ENCODE measurements around the gene RASD2.

RASD2 gene

GRCh38 chr22:35518811-35519210, 21.8 kb upstream of the RASD2 start:
- no peak for DNase-seq (ENCODE audit: low read depth in 2 of 2)

GRCh38 chr22:35519306-35520000, 21.2 kb upstream of the RASD2 start:
- no peak for DNase-seq (ENCODE audit: low read depth in 2 of 2)

- no peak for DNase-seq (ENCODE audit: low read depth in 2 of 2)
Measured at GRCh38 chr22:35521358-35522224, 19.0 kb upstream of the RASD2 start.

- no peak for DNase-seq (ENCODE audit: low read depth in 2 of 2)
Measured at GRCh38 chr22:35522225-35523149, 18.1 kb upstream of the RASD2 start.

- DNase-seq (ENCODE audit: low read depth in 2 of 2), result no peak
Measured at GRCh38 chr22:35523167-35523947, 17.3 kb upstream of the RASD2 start.

- no peak for DNase-seq (ENCODE audit: low read depth in 2 of 2)
Measured at GRCh38 chr22:35524966-35525686, 15.5 kb upstream of the RASD2 start.

- no peak for DNase-seq (ENCODE audit: low read depth in 2 of 2)
Measured at GRCh38 chr22:35525687-35526332, 14.8 kb upstream of the RASD2 start.

GRCh38 chr22:35526333-35526979, 14.2 kb upstream of the RASD2 start:
- no peak for DNase-seq (ENCODE audit: low read depth in 2 of 2)

- no peak for DNase-seq (ENCODE audit: low read depth in 2 of 2)
Measured at GRCh38 chr22:35528927-35529326, 11.7 kb upstream of the RASD2 start.

GRCh38 chr22:35530700-35531099, 9.9 kb upstream of the RASD2 start:
- DNase-seq (ENCODE audit: low read depth in 2 of 2), result no peak

- DNase-seq (ENCODE audit: low read depth in 2 of 2), result no peak
Measured at GRCh38 chr22:35531202-35531601, 9.4 kb upstream of the RASD2 start.

- no peak for DNase-seq (ENCODE audit: low read depth in 2 of 2)
Measured at GRCh38 chr22:35531676-35532075, 9.0 kb upstream of the RASD2 start.

- DNase-seq (ENCODE audit: low read depth in 2 of 2), result no peak
Measured at GRCh38 chr22:35533365-35534029, 7.1 kb upstream of the RASD2 start.

GRCh38 chr22:35534091-35534490, 6.5 kb upstream of the RASD2 start:
- no peak for DNase-seq (ENCODE audit: low read depth in 2 of 2)

- DNase-seq (ENCODE audit: low read depth in 2 of 2), result no peak
Measured at GRCh38 chr22:35537232-35537631, 3.4 kb upstream of the RASD2 start.

- DNase-seq (ENCODE audit: low read depth in 2 of 2), result no peak
Measured at GRCh38 chr22:35538801-35539321, 1.8 kb upstream of the RASD2 start.

- no peak for DNase-seq (ENCODE audit: low read depth in 2 of 2)
Measured at GRCh38 chr22:35539487-35539886, 1.1 kb upstream of the RASD2 start.

- peak; percentile 47 for DNase-seq (ENCODE audit: low read depth in 2 of 2)
Measured at GRCh38 chr22:35539910-35540594, 579 bp upstream of the RASD2 start.

All from stimulated activated CD8-positive, alpha-beta memory T cell treated with anti-CD3 and anti-CD28 coated beads, Interleukin-2, amount 100 ng/mL, for 1 hour (primary cell).